ENCODE measurements around the gene LRMDA. TPM values are rescaled to one million over a fixed set of nuclear protein-coding genes. Genes with fewer than 3 reads are reported as not detected.

LRMDA gene
- total and polyA plus RNA-seq, 2 of the 13 experiments (the other 11 are each of a cell fraction or from before 2014, with no cell fraction given): 13.4 to 22.0 TPM

- H3K4me1 ChIP-seq (ENCODE audit: insufficient read depth, low read length): peaks cover 21% of the 10 kb centered on the region
- no peaks in the 10 kb centered on the region for H3K9me3 ChIP-seq (ENCODE audit: low read length)
- no peaks in the 10 kb centered on the region for H3K79me2 ChIP-seq (ENCODE audit: insufficient read depth, low read length)
- FAIRE-seq (no peak), DNase-seq (ENCODE audit: low spot score) (no peak), ATAC-seq (no peak)
- TF ChIP-seq ZNF891 (CRISPR knock-in tag; IDR thresholded peaks at IDR 0.05): no peak
- TF ChIP-seq ZNF576 (CRISPR knock-in tag; IDR thresholded peaks at IDR 0.05): no peak
- TF ChIP-seq GTF2F1 (IDR thresholded peaks at IDR 0.05; ENCODE audit: low read length): no peak
- TF ChIP-seq PLRG1 (conservative IDR thresholded peaks at IDR 0.05): no peak
- TF ChIP-seq ZNF446 (CRISPR knock-in tag; IDR thresholded peaks at IDR 0.05): no peak
- no peak for TF ChIP-seq KLF16 (CRISPR knock-in tag; IDR thresholded peaks at IDR 0.05)
- TF ChIP-seq ZSCAN29 (CRISPR knock-in tag; conservative IDR thresholded peaks at IDR 0.05): no peak
- peak; percentile 52 to 75; a peak in 3 of 4 replicates for TF ChIP-seq MAFK (conservative IDR thresholded peaks at IDR 0.05 in 1 of 2, IDR thresholded peaks at IDR 0.05 in 1 of 2; ENCODE audit: low read length in 2 of 2)
- no peak for TF ChIP-seq NFAT5 (CRISPR knock-in tag; IDR thresholded peaks at IDR 0.05)
- peak; percentile 53; the same call in 1 of the 2 replicates for TF ChIP-seq MAFF (IDR thresholded peaks at IDR 0.05; ENCODE audit: low read depth, low read length)
- no peak for TF ChIP-seq ZBTB40 (IDR thresholded peaks at IDR 0.05)
- TF ChIP-seq ZBTB40 (CRISPR knock-in tag; IDR thresholded peaks at IDR 0.05): no peak
- intact Hi-C loops (cut with micrococcal nuclease; ENCODE audit: unreplicated experiment) (no loop called here), in situ Hi-C loops (cut with HindIII; ENCODE audit: extremely low pct_ligation_motif_present, low pct_unique_long_range_greater_than_20kb) (no loop called here)
- H3K9ac ChIP-seq (ENCODE audit: insufficient read depth, low read depth, low read length): no peak overlapping the region
- BruUV-seq (replicated peaks): no TSS peak
- no peak overlapping the region for H2AFZ ChIP-seq (ENCODE audit: low read length)
- H3K27ac ChIP-seq (ENCODE audit: extremely low read length, insufficient read depth, low read length): no peak overlapping the region
- no peaks in the 10 kb centered on the region for H3K27me3 ChIP-seq (ENCODE audit: control insufficient read depth in 1 of 2, insufficient read depth in 2 of 2, low read length in 2 of 2)
- ChIA-PET POLR2A (no interaction called here), CTCF (ENCODE audit: low intra/inter-chr PET ratio, low total read pairs) (no interaction called here)
- 93% methylated on average over 2 of the region's 2 CpGs for WGBS (ENCODE audit: low lambda C conversion rate)
- H3K4me2 ChIP-seq (ENCODE audit: low read depth, low read length): no peak overlapping the region
- no peaks in the 10 kb centered on the region for H4K20me1 ChIP-seq (ENCODE audit: insufficient read depth, low read length)
- H3K4me3 ChIP-seq (replicated peaks in 1 of 3; ENCODE audit: insufficient read depth in 1 of 3, low read depth in 2 of 3, low read length in 3 of 3): no peak overlapping the region
- H3K36me3 ChIP-seq (replicated peaks in 1 of 2; ENCODE audit: control insufficient read depth in 1 of 2, insufficient read depth in 2 of 2, low read length in 2 of 2): no peaks in the 10 kb centered on the region
Measured at GRCh38 chr10:75936841-75937240, 505.4 kb downstream of the LRMDA start.

Data from HepG2 (cell line).